NCI-H2107 treated with DMSO at 0.1 percent for 48 hours (cell line): ENCODE data around the gene IQCF2.
"Not testable (repeated sequence)": the region's sequence is repeated elsewhere in the genome, so short reads cannot be mapped to it uniquely, and the experiment has no call there.

ENCODE experiments used
- DNase-seq: peaks from one replicate; lab custom pipeline; 2025; ENCODE audit not compliant: unreplicated experiment; lab: John Stamatoyannopoulos, UW

Gene IQCF2

DNA sequence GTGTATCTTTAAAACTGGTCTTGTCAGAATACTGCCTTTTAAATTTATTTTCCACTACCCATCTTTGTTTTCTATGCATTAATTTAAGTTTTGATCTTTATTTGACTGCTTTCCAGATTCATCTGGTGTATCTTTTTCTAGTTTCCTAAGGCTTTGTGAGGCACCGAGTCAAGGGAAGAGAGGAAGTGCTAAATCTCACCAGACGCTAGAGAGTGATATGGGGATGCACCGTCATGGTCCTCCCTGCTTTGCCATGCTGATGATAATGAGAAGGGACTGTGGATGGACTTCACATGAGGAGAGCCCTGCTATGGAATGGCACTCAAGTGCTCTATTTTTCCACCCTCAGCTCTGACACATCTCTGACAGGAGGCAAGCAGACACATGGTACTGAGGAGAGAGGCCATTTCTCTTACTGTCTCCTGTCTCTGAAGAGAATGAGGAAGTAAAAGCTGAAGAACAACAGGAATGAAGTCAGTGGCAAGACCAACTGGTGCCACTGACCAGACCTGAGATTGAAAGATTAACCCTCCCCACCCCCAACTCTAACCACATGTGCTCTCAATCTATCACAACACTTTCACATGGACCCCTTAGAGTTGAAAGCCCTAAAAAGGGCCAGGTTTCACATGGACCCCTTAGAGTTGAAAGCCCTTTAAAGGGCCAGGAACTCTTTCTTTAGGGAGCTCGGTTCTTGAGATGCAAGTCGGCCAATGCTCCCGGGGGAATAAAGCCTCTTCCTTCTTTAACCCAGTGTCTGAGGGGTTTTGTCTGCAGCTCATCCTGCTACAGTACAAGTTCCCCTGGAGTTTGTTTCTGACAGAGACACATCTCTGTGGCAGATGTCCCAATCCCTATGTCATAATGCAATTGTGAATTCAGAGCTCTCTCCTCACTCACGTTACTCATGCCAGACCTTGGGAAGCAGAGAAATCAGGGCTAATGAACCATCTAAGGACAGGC is at the start of gene IQCF2:
TSS of gene IQCF2 (plus strand) at position 913 of the 963 bp plus-strand sequence. CDS start 52 bp downstream, outside the sequence.
- no peak for DNase-seq

DNA sequence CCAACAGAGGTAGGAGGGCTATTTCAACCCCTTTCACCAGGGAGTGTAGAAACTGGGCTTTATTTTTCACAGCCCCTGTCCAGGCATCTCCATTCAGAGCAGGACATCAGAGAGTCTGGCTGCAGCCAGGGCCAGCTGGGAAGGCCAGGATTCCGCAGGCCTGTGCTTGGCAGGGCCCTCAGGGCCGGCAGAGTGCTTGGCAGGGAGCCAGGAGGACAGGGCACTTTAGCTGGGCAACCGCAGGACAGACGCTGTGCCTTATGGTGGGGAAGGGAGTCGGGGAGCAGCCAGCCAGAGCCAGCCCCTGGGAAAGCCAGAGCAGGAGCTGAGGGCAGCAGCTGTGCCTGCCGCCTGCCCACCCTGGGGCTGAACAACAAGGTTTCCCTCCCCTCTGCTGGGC is 47.9 kb upstream of the IQCF2 start:
- no peak for DNase-seq

DNA sequence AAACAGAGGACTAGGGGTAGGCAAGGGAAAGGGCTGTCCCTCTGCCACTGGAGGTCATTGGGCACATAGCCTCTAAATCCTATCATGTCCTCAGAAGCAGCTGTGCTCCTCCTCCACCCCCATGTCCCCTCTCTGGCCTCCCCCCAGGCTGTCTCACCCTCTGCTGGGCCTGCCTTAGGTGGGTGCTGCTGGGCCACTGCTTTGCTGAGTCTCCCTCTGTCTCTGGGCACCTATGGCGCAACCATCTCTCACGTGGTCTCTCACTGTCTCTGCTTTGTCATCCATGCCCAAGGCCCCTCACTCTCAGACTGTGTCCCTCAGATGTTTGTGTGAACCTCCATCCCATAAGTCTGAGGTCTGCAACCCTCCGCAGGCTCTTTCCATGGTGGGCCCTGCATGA is 47.4 kb upstream of the IQCF2 start:
- DNase-seq = no peak

DNA sequence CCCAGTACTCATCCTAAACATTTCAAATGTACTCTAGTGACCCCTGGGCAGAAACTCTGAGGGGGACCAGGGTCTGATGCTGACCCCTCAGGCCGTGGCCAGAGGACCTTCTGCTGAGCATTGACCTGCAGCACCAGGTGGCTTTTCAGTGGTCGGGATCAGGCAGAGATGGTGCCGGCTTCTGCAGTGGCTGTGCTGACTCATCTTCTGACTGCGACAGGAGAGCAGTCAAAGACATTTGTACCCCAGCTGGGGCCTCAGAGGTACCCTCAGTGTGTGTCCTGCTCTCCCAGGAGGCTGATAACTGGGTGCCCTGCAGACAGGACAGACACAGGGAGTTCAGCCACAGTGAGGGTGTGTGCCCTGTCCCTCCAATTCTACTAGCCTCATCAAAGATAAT is 45.8 kb upstream of the IQCF2 start:
- DNase-seq = no peak

DNA sequence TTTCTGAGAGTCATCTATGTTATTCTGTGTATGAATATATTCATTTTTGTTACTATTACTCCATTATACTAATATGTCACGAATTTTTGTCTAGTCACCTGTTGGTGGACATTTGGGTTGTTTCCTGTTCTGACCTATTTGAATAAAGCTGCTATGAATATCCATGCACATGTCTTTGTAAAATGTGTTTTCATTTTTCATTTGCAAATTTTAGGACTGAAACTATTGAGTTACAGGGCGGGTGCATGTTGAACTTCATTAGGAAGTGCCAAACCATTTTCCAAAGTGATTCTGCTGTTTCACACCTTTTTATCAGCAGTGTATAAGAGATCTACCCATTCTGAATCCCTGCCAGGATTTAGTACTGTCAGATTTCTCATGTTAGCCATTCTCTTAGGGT is 44.7 kb upstream of the IQCF2 start:
- no peak for DNase-seq

DNA sequence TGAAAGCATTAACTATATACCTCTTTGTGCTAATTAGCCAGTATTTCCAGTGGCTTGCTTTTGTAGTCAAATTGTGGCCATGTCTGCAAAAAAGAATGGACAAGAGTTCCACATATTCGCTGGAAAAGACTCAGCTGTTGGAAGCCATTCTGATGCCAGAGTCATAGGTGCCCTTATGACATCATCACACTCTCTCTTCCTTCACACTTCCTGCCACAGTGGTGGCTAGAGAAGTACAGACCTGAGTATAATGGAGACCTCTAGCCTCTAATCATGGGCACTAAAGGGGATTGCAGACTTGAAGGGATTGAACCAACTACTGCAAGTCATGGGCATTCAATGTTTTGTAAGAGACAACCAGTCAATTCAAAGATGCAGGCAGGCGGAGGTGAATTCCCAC is 44.0 kb upstream of the IQCF2 start:
- no peak for DNase-seq

DNA sequence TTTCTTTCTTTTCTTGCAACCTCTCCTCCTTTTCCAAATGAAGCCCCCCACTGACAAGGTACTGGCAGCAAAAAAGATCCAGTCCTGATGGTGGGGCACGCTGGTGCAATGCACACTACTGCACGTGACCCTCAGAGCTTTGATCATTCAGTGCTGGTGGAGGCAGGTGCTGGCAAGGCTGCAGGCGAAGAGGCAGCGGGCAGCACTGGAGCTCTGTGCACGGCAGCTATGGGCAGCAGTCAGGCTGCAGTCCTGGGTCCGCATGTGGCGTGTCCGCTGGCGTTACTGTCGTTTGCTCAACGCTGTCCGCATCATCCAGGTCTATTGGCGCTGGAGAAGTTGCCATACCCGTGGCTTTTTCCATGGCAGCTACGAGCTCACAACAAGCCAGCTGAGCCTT is 42.3 kb upstream of the IQCF2 start:
- DNase-seq = no peak

DNA sequence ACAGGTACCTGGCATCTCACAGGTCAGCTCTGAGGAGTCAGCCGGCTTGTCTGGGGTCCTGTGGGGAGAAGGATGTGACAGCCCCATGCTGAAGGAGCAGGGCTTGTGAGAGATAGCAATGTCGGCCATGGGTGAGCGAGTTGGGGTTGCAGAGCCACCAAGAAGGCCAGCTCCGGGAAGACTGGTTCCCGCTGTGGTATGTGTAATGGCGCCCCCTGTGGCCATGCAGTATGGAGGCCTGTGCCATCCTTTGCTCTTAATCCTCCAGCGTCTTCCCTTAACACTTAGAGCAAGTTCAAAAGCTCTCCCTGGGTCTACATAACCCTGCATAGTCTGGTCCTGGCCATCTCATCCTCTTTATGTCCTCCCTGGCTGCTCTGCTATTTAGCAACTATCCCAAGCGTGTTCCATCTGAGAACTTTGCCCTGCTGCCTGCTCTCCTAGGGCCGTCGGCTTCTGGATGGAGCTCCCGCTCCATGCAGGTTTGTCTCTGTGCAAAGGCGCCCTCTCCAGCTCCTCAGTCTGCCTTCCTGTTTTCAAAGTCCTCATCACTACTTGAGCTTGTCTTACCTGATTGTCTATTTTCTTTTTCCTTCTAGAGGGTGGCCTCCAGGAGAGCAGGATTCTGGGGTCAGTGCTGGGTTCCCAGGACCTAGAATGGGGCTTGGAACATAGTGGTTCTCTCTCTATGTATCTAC is 41.6 kb upstream of the IQCF2 start:
- no peak for DNase-seq

DNA sequence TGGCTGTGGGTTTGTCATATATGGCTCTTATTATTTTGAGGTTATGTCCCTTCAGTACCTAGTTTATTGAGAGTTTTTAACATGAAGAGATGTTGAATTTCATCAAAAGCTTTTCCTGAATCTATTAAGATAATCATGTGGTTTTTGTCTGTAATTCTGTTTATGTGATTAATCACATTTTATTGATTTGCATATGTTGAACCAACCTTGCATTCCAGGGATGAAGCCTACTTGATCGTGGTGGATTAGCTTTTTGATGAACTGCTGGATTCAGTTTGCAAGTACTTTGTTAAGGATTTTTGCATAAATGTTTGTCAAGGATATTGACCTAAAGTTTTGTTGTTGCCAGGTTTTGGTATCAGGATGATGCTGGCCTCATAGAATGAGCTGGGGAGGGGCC is 33.1 kb upstream of the IQCF2 start:
- no peak for DNase-seq

DNA sequence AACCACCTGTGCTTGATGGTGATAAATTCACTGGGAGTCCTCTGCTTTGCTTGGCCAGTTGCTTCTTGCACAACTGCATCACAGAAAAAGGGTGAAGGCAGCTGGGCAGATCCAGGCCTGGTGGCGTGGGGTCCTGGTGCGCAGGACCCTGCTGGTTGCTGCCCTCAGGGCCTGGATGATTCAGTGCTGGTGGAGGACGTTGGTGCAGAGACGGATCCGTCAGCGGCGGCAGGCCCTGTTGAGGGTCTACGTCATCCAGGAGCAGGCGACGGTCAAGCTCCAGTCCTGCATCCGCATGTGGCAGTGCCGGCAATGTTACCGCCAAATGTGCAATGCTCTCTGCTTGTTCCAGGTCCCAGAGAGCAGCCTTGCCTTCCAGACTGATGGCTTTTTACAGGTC is 31.1 kb upstream of the IQCF2 start:
- DNase-seq = no peak

DNA sequence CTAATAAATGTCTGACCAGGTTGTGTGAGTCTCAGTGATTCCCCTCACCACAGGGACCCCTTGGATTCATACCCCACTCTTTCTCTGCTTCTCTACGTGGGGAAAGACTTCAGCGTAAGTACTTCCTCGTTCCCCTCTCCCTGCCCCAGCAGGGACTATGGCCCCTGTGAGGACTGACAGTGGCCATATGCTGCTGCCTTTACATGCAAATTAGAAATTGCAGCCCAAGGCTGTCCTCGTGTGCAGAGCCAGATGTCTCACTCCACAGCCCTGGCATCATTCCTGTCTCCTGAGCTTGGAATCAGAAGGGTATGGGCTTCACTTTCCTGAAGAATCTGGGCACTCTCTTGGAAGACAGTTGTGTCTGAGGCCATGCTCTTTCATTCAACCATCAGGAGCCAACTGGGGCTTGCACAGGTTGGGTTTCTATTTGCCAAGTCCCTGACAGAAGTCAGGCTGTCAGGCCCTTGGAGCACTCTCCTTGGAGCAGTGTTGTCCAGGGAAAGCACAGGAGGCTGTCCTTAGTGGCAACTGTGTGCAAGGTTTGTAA is 30.5 kb upstream of the IQCF2 start:
- no peak for DNase-seq

DNA sequence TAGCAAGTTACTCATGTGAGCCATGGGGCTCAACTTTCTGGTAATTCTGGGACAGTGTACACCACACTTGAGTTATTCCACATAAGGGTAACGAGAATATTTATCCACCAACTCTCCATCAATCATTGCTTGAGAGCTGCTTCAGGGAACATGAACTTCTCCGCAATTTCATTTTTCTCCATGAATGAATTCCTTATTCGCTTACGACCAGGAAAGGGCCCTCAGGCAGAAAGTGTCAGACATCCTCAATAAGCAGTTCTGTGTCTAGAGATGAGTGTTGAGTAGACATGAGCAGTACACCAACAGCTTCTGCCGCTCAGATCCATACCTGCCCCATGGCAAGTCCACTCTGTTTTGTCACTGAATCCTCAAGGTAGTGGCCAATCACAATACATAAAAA is 24.8 kb upstream of the IQCF2 start:
- DNase-seq = no peak

DNA sequence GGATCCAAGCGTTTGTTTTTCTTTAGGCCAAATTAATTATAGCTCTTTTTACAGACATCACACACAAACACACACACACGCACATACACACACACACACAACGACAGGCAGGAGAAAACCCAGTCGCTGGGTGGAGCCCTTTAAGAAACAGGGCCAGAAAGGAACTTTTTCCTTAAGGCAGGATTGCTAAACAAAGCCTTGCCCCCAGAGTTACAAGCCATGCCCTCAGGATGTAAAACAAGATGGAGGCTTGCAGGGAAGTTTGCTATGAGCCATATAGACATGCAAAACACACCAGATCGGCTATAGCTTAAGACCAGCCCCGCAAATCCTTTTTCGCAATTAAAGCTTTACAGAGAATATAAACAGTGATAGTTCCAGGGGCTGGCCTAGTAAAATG is 16.3 kb upstream of the IQCF2 start:
- no peak for DNase-seq

DNA sequence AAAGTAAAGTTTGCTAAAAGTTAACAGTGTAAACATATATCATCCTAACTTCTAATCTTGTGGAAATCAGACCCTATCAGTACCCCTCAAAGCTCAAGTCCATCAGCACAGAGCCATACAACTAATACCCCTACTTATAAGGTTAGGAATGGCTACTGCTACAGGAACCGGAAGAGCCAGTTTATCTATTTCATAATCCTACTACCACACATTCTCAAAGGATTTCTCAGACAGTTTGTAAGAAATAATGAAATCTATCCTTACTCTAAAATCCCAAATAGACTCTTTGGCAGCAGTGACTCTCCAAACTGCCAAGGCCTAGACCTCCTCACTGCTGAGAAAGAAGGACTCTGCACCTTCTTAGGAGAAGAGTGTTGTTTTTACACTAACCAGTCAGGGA is 6.0 kb upstream of the IQCF2 start:
- DNase-seq = not testable (repeated sequence)

DNA sequence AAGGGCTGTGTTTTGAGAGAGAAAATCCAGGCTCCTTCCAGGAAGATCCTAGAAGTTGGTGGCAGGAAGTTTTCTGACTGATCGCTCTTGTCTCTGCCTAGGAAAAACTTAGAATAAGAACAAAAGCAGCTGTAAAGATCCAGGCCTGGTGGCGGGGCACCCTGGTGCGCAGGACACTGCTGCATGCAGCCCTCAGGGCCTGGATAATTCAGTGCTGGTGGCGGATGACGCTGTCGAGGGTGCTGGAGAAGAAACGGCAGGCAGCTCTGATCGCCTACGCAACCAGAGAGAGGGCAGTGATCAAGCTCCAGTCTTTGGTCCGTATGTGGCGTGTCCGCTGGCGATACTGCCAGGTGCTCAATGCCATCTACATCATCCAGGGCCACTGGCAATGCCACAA is 1.5 kb downstream of the IQCF2 start:
- no peak for DNase-seq

DNA sequence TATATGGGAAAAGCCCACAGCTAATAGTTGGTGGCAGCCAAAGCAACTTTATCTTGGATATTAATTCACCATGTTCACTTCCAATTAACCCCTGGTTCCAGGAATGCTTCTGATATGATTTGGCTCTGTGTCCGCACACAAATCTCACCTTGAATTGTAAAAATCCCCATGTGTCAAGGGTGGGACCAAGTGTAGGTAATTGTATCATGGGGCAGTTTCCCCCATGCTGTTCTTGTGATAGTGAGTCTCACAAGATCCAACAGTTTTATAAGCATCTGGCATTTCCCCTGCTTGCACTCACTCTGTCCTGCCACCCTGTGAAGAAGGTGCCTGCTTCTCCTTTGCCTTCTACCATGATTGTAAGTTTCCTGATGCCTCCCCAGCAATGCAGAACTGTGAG is 7.5 kb downstream of the IQCF2 start:
- not testable (repeated sequence) for DNase-seq

DNA sequence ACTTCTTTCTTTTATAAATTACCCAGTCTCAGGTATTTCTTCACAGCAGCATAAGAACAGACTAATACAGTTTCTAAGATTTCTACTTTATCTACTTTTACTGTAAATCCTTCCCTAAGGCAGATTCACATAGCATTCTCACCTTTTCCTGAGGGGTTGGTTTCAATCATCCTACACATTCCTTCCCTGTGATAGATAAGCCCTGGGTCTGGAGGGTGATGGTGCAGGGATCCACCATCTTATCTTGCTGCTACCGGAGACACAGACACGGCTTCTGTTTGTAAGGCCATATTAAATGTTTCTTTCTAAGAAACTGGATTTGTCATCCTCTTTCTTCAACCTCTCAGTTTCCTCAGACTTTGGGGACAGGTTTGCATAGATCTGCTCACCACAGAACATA is 7.9 kb downstream of the IQCF2 start:
- no peak for DNase-seq

DNA sequence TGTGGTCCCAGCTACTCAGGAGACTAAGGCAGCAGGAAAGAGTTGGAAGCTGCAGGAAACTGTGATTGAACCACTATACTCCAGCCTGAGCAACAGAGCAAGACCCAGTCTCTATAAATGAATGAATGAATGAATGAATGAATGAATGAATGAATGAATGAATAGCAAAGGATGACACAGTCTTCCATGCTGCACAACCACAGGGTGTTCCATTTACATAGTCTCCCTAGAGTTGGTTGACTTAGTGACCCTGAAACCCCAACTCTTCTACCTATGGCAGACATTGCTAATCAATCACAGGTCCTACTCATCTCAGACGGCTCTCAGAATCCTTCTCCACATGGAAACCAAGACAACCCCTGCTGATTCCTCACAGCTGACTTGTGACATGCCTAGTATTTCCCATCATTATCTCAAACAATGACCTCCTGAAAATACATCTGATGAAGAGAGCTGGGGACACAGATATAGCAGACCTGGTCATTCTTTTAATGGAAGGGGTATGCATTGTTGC is 11.9 kb downstream of the IQCF2 start:
- no peak for DNase-seq

DNA sequence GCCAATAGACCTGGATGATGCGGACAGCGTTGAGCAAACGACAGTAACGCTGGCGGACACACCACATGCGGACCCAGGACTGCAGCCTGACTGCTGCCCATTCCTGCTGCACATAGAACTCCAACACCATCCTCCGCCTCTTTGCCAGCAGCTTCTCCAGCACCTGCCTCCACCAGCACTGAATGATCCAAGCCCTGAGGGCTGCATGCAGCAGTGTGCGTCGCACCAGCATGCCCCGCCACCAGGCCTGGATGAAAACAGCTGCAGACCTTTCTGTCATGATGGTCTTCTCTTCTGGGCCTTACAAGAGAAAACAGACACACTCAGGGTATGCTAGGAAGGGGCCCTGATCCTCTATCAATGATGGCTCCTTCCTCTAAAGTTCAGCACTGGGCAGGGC is 12.5 kb downstream of the IQCF2 start:
- DNase-seq = no peak

DNA sequence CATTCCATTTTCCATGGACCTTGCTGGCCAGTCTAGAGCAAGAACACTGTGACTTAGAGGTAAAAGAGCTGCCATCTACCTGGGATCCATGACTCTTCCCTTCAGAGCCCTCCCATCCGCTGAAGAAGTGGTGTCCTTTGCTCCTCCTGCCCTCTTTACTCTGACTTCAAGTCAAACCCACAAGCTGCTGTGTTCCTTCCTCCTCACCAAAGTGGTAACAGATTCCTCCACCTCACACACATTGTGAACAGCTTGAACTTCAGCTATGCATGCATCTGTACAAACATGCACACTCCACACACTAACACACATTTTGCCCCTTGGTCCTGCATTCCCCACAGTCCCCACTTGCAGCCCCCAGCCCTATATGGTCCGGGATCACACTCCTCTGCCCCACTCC is 13.0 kb downstream of the IQCF2 start:
- no peak for DNase-seq

DNA sequence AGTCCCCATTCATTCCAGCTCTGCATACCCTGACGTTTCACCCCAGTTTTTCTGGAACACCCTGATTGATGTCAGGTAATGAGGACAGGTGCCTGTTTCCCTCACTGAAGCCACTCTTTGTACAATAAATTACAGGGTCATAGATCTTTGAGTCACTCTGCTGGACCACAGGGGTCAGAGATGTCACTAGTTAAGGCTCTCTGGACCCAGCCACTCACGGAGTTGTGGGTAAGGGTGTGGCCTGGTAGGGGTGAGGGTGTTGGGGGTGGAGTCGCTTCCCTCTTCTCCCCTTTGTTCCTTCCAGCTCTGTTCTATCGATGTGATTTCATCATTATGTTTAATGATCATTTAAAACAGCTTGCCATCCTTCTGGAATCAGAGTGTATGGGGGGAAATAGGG is 13.5 kb downstream of the IQCF2 start:
- no peak for DNase-seq

DNA sequence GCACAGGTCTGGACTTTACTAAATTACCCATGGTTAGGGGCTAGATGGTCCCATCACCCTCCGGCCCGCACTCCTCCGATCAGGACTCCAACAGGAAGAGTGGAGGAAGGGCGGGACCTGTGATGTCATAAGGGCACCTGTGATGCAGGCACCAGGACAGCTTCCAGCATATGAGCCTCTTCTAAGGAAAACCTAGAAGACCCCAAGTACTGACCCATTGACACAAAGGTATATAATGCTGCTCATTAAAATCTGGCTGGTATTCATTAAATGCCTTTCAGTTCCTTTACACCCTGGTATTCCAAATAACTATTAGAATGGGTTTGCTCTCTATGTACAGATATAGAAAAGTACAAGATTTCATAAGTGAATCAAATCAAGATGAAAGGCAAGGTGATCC is 14.1 kb downstream of the IQCF2 start, which contains the start of gene IQCF5:
TSS of gene IQCF5 (minus strand) at position 101 of the 400 bp plus-strand sequence. CDS start at position 31, 70 bp downstream.
- no peak for DNase-seq
